Measurements from ENCODE around the gene ADAMTS2.

DNA sequence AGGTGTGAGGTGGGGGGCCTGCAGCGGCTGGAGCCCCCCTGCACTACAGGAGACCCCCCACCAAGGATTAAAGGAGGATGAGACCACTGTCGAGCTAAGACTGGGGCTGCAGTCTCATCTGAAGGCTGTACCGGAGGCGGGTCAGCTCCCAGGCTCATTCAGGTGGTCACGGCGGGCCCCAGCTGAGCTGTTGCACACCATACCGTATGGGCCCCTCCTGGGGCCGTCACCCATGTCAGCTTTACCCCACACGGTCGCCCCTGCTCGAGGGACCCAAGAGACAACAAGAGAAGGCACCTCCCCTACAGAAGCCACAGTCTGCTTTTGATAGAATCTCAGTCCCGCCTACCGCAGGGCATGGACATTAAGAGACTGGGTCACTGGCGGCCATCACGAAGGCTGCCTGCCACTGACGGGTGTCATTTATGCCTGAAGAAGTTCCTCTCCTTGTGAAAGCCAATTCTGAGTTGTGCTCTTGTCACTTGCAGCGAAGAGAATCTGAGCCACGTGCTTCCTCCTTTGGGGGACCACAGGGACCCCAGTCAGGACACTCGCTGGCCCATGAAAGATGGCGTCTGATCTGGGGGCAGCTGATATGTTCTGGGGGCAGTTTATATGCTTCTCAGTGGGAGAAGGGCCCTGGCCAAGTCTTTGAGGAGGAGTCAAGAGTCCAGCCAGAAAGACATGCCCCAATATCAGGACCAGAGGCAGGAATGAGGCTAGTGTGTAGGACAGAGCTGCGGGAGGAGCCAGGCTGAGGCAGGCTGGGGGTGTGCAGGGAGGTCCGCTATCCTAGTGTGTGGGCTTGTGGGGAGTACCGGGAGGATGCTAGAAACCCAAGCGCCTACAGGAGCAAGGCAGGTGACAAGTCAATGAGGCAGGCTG lies 182.7 kb downstream of the ADAMTS2 start:
- TF ChIP-seq EZH2 (IDR thresholded peaks at IDR 0.05; ENCODE audit: low read depth, unreplicated experiment) (no peak), CTCF (conservative IDR thresholded peaks at IDR 0.05; ENCODE audit: low read depth in 2 of 2) (no peak), ZNF114 (CRISPR knock-in tag; IDR thresholded peaks at IDR 0.05) (no peak), EZH2phosphoT487 (IDR thresholded peaks at IDR 0.05; ENCODE audit: unreplicated experiment) (no peak), CREB1 (CRISPR knock-in tag; IDR thresholded peaks at IDR 0.05; ENCODE audit: low read depth) (no peak), ZNF331 (CRISPR knock-in tag; IDR thresholded peaks at IDR 0.05; ENCODE audit: low read depth) (no peak), POLR2AphosphoS5 (IDR thresholded peaks at IDR 0.05; ENCODE audit: low read depth) (no peak), JUNB (IDR thresholded peaks at IDR 0.05; ENCODE audit: unreplicated experiment) (no peak)
- TF ChIP-seq, protein P1, sequence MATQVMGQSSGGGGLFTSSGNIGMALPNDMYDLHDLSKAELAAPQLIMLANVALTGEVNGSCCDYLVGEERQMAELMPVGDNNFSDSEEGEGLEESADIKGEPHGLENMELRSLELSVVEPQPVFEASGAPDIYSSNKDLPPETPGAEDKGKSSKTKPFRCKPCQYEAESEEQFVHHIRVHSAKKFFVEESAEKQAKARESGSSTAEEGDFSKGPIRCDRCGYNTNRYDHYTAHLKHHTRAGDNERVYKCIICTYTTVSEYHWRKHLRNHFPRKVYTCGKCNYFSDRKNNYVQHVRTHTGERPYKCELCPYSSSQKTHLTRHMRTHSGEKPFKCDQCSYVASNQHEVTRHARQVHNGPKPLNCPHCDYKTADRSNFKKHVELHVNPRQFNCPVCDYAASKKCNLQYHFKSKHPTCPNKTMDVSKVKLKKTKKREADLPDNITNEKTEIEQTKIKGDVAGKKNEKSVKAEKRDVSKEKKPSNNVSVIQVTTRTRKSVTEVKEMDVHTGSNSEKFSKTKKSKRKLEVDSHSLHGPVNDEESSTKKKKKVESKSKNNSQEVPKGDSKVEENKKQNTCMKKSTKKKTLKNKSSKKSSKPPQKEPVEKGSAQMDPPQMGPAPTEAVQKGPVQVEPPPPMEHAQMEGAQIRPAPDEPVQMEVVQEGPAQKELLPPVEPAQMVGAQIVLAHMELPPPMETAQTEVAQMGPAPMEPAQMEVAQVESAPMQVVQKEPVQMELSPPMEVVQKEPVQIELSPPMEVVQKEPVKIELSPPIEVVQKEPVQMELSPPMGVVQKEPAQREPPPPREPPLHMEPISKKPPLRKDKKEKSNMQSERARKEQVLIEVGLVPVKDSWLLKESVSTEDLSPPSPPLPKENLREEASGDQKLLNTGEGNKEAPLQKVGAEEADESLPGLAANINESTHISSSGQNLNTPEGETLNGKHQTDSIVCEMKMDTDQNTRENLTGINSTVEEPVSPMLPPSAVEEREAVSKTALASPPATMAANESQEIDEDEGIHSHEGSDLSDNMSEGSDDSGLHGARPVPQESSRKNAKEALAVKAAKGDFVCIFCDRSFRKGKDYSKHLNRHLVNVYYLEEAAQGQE (IDR thresholded peaks at IDR 0.05; ENCODE audit: unreplicated experiment), result no peak

Measured in GM23338 (cell line).